DMS79 treated with DMSO at 0.1 percent for 48 hours (cell line): ENCODE data around the gene FGD4.
"Not testable (repeated sequence)": the region's sequence is repeated elsewhere in the genome, so short reads cannot be mapped to it uniquely, and the experiment has no call there.

Experiments
- DNase-seq: peaks from one replicate; lab custom pipeline; 2025; lab: John Stamatoyannopoulos, UW

FGD4 gene

DNA sequence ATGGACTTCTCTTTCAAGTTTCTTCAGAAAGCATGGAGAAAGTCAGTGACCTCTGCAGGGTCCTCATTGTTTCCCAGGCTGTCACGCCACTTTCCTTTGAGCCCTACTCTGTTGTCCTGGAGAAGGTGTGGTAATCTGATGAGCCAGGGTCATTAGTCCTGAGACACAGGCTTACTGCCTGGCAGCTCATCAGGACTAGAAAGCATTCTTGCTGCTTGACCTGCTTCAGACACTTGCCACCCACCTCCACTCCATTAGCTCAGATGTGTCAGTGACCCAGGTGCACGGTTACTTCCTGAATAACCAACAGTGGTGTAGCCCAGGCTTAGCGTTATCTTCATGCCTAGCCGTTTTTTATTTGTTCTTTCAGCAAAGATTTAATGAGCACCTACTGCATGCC, 93.9 kb downstream of the FGD4 start:
- no peak for DNase-seq

- no peak for DNase-seq
These were observed 95.3 kb downstream of the FGD4 start for GRCh38 chr12:32494656-32495055.

- no peak for DNase-seq
These were observed 97.6 kb downstream of the FGD4 start for GRCh38 chr12:32496946-32497345.

GRCh38 chr12:32497864-32498263, 98.5 kb downstream of the FGD4 start:
- DNase-seq = no peak

DNA sequence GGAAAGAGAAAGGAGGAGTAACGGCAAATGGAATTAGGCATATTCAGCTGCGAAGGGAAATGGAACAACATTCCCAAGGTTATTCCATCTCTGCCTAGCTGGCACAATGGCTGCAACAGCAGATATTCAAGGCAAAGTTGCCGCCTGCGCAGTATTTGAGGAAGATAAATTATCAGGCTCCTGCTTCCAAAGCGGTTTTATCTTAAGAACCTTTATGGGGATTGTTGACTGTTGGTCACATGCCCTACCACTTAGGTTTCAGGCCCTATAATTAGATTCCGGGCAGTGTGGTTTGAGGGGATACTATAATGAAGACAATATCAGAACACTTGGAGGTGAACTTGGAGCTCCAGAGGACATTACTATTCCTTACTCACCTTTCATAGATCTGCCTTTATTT, 99.7 kb downstream of the FGD4 start:
- no peak for DNase-seq

DNA sequence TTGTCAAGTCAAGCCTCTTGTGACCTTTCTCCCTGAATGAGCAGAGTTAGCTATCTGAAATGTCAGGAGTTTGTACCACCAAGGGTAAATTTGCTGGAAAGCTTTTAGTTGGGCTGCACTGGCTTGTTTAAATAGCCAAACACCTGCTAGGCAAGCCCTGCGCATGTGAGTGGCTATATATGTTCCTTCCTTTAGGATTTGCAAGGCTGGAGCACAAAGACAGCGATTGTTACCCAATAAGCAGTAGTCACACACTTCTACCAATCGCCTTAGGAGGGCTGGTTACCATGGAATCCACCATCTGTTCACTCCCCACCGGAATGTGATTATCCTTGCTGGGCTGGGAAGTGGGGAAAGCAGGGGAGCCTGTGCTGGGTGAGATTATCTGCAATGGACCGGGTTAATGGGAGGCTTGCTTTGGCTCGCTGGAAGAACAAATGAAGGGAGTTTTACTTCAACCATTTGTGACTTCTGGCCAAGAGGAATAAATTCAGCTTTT, 102.5 kb downstream of the FGD4 start:
- no peak for DNase-seq

DNA sequence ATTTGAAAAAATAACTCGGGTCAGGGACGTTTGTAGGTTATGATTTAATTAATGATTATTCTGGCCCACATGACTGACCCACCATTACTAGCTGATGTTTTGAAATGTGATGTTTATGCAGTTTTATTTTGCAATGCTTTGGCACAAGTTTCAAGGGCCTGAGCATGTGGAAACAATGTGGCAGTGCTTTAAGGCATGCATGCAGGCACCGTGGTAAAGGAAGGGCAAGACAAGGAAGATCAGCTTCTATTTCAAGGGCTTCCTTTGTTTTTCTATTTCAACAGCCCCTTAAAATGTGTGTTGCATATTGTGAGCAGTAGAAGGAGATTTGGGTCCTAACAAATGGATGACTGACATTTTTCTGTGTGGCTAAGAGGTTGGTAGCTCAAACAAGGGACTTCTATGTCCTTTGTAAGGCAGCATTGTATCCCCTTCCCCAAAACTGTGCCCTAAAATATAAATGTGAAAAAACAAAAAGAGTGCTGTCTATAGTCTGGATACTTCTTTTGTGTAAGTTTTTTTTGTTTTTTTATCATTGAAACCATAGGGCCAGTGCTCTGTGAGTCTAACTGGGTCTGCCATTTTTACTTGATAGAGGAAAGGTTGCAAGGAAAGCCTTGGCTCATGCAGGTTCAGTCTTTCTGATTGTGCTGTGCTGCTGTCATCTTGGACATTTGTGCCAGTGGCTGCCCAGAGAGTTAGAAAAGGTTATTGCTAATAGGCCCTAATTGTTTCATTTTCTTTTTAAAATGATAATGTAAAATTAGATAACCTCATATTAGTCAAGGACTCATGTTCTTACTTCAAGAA, 103.5 kb downstream of the FGD4 start:
- DNase-seq = no peak

GRCh38 chr12:32503730-32504129, 104.4 kb downstream of the FGD4 start:
- DNase-seq = no peak

DNA sequence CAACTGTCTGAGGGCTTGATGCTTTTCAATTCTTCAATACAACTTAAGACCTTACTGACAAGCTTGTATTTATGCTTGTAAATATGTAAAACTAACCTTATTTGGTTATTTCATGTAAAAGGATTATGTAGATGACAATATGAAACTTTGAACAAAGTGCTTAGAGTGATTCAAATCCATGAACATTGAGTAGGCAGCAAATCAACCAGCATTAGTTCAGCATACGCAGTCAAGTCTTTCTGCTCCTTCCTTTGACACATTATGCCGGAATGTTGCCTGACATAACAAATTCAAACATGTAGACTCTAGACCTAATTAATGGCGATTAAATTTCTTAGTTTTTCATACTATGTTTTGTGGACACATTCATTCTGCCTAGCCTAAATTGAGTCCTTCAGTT, 105.2 kb downstream of the FGD4 start:
- no peak for DNase-seq

DNA sequence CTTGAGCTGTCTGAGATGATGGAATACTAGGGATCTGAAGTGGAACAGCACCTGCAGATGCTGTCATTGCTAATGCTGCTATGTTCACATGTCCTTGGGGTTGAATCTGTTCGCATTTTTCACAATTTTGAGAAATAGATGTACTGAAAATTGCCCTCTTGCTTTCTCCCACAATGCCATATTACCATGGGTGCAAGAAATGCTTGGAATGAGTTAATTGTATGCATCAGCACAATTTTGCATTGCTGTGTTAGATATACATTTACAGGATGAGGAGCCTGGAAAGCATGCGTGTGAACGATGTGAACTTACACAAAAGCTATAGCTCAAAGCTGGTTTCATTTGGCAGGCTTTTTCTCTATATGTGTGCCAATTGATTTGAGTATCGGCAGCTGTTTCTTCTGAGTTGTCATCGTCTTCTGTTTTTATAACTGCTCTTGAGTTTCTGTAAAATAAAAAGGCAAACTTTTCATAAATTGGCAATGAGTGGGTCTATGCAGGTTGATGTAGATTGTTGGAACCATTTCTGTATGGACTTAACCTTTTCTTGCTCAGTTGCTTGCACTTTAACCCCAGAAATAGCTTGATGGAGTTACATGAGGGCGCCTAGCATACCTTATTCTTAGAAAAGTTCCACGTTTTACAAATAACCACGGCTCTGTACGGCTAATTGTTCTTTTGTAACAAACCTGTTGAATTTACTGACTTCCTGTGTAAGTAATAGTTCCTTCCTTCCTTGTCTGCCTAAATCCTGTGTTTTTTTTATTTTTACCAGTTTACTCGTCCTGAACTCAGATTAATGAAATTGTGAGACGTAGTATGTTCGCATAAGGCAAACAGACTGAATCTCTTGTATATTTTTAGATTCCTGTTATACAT, 105.9 kb downstream of the FGD4 start:
- DNase-seq = no peak

DNA sequence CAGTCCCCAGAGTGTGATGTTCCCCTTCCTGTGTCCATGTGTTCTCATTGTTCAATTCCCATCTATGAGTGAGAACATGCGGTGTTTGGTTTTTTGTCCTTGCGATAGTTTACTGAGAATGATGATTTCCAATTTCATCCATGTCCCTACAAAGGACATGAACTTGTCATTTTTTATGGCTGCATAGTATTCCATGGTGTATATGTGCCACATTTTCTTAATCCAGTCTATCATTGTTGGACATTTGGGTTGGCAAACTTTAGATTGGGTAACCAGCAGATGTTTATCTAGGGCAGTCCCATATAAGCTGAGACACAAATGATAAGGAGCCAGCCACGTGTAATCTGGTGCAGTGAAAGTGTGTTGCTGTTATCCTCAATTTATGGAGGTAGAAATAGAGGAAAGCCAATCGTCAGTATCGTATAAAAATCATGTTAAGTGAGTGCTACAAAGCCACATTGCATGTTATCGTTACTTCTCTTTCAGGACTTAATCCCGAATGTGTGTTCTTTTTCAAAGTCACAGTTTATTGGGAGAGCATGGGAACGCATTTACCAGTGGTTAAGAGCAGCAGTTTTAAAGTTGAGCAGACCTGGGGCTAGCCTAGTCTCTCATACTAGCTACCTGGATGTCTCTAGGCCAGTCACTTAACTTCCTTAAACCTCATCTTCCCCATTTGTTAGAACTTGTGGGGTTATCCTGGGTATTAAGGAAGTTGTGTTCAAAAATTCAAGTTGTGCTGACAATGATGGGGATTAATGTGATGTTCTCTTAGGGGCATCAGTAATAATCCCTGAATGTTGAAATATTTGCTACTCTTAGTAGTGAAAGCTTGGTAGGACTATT, 108.0 kb downstream of the FGD4 start:
- not testable (repeated sequence) for DNase-seq

GRCh38 chr12:32507942-32508320, 108.6 kb downstream of the FGD4 start:
- DNase-seq = no peak

GRCh38 chr12:32508626-32509025, 109.3 kb downstream of the FGD4 start:
- DNase-seq = no peak

DNA sequence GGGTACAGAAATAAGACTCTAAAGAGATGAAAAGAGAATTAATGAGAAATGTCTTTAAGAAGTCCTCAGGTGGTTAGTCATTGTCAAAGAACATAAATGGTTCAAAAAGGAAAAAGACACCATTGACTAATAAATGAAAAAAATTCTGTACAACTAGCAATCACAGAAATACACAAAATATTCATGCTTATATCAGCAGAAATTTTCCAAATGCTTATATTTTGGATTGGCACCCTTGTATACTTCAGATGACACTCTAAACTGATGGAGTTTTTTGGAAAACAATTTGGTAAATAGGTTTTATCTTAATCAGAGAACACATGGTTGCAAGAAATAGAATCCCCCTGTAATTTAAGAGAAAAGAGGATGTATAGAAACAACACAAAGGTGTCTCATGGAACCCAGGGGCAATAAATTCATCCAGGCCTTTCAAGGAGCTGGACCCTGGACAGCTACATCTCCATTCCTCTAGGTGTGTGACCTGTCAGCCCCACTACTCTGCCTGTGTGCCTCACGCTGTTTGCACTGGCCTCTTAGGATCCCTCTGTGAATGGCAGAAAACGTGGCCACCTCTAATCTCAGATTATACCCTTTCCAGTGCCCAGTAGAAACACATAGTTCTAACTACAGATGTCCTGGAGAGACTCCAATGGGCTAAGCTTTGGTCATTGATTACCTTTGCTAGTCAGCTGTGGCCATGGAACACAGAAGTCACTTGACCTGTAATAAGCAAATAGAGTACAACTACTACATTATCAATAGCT, 110.2 kb downstream of the FGD4 start:
- DNase-seq = no peak

DNA sequence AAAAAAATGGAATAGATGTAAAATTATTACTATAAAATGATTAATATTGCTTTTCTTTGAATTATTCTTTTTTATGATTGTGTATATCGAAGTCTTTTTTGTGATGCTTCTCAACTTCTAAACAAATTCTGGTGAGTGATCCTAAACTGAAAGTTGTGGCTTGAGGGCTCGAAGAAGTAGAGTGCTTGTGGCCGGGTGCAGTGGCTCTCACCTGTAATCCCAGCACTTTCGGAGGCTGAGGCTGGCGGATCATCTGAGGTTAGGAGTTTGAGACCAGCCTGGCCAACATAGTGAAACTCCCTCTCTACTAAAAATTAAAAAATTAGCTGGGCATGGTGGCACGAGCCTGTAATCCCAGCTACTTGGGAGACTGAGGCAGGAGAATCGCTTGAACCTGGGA, 112.6 kb downstream of the FGD4 start:
- not testable (repeated sequence) for DNase-seq

DNA sequence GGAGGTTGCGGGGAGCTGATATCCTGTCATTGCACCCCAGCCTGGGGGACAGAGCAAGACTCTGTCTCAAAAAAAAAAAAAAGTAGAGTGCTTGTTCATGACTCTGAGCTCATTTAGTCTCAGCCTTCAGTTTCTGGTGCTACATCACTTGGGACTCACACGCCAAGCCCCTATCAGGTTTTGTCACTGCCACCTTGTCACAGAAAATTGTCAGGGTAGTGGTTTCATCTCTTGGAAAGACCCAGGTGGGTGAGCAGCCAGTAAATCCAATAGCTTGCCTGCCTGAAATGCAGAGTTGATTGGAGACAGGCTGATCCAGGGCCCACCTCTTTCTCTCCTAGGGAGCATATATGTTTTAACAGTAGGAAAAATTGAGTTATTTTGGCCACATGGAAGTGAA, 113.0 kb downstream of the FGD4 start:
- DNase-seq = no peak

- no peak for DNase-seq
These were observed 113.6 kb downstream of the FGD4 start for GRCh38 chr12:32512910-32513309.

DNA sequence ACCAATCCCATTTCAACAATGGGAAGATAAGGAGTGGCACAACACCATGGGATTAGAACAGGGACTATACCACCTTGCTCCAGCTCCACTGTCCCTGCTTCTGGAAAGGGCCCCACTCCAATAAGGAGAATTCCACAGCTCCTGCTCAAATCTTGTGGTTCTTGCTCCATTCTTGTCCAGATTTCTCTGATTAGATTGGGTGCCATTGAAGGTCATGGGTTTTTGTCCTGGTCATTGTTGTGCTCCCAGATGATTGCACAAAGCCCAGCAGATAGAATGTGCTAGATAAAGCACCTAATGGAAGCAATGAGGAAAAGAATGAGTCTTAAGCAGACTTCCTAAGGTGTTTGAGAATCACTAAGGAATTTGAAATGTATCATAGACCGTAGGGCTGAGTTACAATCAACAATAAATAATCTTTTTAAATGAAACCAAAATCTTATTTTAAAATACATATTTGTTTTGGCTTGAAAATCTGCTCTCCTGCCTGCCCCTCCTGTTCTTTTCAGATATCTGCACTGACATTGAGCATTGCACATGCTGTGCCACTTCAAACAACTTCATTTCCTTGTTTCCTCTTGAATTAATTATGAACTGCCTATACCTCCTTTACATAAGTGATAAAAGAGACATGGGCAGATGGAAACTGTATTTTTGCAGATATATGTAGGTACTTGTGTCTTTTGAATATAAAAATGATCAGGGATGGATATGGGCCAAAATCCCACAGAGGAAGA, 115.9 kb downstream of the FGD4 start:
- no peak for DNase-seq

GRCh38 chr12:32516230-32516629, 116.9 kb downstream of the FGD4 start:
- no peak for DNase-seq

- no peak for DNase-seq
These were observed 118.6 kb downstream of the FGD4 start for GRCh38 chr12:32517966-32518365.

GRCh38 chr12:32519047-32519446, 119.7 kb downstream of the FGD4 start:
- DNase-seq = no peak
